Fibroblast of skin of left quadriceps (primary cell): ENCODE data around the gene RIPOR3.
"Not testable (repeated sequence)": the region's sequence is repeated elsewhere in the genome, so short reads cannot be mapped to it uniquely, and the experiment has no call there.

Source experiments
- DNase-seq, 2 experiments: peaks; one replicate each; pipeline ENCODE4 v3.0.0-alpha.2; 2013; ENCODE audit warnings: low read depth in 2 of 2

Gene RIPOR3

GRCh38 chr20:50574586-50574985, 116.8 kb downstream of the RIPOR3 start:
- DNase-seq = no peak

- no peak for DNase-seq
Measured at GRCh38 chr20:50574108-50574507, 117.2 kb downstream of the RIPOR3 start.

- DNase-seq = peak in 1 of 2 experiments; percentile 15
Measured at GRCh38 chr20:50572938-50573777, 118.2 kb downstream of the RIPOR3 start.

GRCh38 chr20:50571466-50571865, 119.9 kb downstream of the RIPOR3 start:
- DNase-seq = no peak

- no peak for DNase-seq
Measured at GRCh38 chr20:50569864-50570836, 121.2 kb downstream of the RIPOR3 start.

DNA sequence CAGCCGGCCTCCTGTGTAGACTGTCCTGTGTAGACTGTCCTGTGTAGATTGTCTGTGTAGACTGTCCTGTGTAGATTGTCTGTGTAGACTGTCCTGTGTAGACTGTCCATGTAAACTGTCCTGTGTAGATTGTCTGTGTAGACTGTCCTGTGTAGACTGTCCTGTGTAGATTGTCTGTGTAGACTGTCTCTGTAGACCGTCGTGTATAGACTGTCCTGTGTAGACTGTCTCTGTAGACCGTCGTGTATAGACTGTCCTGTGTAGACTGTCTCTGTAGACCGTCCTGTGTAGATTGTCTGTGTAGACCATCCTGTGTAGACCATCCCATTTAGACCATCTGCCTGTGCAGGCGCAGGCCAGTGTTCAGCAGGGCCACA, 121.9 kb downstream of the RIPOR3 start:
- not testable (repeated sequence) for DNase-seq

- DNase-seq = no peak
Measured at GRCh38 chr20:50568549-50568942, 122.8 kb downstream of the RIPOR3 start.

GRCh38 chr20:50567860-50568548, 123.3 kb downstream of the RIPOR3 start:
- DNase-seq = no peak

- no peak for DNase-seq
Measured at GRCh38 chr20:50565871-50566270, 125.5 kb downstream of the RIPOR3 start.

DNA sequence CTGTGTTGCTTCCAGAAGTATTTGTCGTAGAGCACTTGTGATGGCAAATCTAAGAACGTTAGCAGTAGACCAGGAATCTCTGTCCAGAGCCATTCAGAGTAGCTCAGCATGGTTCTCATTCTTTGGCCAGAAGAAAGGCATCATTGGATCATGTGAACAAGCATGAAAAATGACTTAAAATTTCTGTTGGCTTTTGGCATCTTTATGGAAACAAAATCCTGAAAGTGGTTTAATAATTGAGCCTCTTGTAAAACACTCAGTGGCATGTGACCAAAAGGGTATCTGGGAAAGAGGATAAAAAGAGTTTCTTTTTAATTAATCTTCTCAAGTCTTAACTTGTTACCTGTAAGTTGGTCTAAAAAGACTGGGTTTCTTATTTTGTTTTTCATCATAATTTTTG, 126.0 kb downstream of the RIPOR3 start:
- no peak for DNase-seq

GRCh38 chr20:50563133-50563944, 128.0 kb downstream of the RIPOR3 start:
- no peak for DNase-seq

DNA sequence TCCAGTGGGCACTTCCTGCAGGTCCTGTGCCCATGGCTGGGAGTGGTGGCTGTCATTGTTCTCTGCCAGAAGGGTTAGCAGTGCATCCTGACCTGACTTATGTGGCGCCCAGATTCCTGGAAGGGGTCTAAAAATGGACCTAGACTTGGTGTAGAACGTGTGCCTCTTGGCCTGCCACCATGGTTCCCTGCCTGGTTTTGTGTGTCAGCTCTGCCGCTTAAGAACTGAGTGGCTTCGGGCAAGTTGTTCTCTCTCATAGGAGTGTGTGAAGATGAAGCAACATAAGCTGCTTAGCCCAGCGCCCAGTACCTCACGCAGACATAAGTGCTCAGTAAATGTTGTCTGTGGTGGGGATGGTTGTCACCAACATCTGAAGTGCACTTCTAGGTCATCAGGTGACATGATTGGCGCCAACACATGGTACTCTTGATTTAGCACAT, 129.1 kb downstream of the RIPOR3 start:
- DNase-seq = no peak

- peak; percentile 95 for DNase-seq
Measured at GRCh38 chr20:50561379-50562078, 129.8 kb downstream of the RIPOR3 start.

DNA sequence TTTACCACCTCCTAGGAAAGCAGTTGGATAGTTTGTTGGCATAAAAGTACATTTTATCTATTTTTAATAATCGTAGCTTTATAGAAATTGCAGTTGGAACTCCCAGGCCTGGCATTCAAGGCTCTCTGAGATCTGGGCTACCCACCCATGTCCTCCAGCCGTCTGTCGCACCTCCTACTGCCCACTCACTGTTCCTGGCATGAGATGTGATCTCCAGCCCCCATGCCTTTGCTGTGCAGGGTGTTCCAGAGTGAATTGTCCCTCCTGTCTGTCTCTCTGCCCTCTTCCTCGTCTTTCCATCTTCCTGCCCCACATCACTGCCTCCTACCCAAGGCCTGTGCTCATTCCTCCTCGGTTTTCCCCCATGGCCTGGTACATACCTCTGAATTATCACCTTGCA, 130.5 kb downstream of the RIPOR3 start:
- no peak for DNase-seq

DNA sequence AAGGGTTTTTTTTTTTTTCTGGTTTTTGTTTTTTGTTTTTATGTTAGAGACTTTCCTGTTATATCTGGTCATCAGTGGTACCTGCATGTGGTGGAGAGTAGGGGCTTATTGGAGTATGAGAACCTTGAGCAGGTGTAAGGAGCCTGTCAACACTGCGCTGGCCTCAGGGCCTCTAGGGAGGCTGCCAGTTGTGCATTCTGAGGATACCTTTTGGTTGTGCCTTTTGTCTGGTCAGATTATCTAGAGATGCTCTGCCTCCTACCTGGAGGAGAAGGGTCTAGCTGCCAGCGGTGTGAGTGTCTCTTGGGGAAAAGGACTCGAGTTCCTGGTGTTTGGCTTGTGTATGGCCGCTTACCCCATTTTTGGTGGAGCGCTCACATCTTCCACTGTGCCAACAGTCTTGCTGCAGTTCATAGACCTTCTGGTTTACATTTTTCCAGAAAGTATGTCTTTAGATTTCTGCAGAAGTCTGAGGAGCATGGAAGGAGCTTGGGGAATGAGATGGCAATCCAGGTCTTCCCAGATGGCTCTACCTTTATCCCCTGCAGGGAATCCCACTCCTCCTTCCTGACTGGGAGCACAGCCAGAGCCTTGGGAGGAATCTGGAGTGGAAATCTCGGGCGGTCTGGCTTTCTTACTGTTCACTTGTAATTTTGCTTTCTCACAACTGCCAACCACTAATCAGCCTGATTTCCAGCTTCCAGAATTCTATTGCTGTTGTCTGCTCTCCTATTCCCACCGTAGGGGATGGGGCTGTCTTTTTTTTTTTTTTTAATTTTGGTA, 131.3 kb downstream of the RIPOR3 start:
- DNase-seq = no peak

DNA sequence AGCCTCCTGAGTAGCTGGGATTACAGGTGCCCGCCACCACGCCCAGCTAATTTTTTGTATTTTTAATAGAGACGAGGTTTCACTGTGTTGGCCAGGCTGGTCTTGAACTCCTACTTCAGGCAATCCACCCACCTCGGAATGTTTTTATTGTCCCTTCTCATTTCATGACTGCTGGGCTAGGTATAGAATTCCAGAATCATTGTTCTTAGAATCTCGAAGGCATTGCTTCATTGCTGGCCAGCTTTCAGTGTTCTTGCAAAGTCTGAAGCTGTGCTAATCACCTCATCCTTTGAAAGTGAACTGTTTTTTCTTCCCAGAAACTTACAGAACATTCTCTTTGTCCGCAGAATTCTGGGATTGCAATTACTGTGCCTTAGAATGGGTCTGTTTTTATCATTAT, 132.2 kb downstream of the RIPOR3 start:
- no peak for DNase-seq

DNA sequence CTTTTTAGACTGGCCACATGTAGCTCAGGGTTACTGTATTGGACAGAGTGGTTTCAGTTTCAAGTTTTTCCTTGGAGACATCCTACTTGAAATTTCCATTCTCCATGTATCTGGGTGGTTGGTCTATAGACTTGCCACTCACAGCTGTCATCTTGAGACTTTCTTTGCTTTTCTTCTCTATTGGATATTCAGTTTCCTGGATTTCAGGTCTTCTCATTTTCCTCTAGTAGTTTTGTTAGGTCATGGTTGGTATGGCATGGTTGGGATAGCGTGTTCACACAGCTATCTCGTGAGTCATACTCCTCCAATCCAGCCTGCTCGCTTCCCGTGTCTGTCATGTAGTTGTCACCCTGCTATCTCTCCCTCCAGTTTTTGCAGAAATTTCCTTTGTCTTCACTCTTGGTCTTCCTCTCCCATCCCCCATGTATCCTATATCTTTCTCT, 132.8 kb downstream of the RIPOR3 start:
- DNase-seq = peak; percentile 32 to 37

DNA sequence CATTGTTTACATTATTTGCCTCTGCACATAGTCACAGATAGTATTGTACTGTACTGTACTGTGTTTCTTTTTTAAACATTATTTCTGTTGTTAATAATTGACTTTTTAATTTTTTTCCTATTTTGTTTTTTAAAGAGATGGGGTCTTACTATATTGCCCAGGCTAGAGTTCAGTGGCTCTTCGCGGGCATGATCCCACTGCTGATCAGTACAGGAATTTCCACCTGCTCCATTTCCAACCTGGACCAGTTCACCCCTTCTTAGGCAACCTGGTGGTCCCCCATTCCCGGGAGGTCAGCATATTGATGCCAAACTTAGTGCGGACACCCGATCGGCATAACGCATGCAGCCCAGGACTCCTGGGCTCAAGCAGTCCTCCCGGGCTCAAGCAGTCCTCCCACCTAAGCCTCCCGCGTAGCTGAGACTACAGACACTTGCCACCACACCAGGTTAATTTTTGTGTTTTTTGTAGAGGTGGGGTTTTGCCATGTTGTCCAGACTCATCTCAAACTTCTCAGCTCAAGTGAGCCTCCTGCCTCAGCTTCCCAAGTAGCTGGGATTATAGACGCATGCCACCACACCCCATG, 133.7 kb downstream of the RIPOR3 start:
- no peak for DNase-seq

DNA sequence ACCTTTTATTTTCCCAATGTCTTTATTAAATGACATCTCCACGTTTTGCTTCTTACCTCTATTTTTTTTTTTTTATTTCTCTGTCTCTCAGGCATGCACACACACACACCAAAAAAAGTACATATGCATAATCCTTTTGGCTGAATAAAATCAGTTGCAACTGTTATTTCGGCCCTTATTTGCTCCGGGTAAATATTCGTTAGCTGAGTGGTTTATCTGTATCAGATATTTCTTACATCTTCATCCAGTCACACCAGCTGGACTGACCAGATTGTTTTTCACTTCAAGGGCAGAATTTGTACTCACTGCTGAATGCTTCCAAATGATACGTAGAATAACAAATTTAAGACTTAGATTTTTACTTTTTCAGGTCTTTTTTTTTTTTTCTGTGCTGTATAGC, 135.7 kb downstream of the RIPOR3 start:
- DNase-seq = no peak
